ENCODE data around the gene CAMK2N2. TPM values are rescaled to one million over a fixed set of nuclear protein-coding genes. Genes with fewer than 3 reads are reported as not detected.

Gene CAMK2N2
- total RNA-seq, 1 donor from 2014 or later = not detected

DNA sequence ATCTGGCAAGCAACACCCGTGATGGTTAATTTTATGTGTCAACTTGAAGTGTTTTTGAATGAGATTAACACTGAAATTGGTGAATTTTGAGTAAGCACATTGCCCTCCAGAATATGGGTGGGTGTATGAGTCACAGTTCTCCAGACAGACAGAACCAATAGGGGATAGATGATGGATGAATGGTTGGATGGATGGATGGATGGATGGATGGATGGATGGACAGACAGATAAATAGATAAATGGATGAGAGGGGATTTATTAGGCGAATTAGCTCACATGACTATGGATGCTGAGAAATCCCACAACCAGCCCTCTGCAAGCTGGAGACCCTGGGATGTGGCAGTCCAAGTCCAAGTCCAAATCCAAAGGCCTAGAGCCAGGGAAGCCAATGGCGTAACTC is 37.4 kb downstream of the CAMK2N2 start:
- intact Hi-C loops (cut with DNase I) = no loop called here
- TF ChIP-seq, protein P1, sequence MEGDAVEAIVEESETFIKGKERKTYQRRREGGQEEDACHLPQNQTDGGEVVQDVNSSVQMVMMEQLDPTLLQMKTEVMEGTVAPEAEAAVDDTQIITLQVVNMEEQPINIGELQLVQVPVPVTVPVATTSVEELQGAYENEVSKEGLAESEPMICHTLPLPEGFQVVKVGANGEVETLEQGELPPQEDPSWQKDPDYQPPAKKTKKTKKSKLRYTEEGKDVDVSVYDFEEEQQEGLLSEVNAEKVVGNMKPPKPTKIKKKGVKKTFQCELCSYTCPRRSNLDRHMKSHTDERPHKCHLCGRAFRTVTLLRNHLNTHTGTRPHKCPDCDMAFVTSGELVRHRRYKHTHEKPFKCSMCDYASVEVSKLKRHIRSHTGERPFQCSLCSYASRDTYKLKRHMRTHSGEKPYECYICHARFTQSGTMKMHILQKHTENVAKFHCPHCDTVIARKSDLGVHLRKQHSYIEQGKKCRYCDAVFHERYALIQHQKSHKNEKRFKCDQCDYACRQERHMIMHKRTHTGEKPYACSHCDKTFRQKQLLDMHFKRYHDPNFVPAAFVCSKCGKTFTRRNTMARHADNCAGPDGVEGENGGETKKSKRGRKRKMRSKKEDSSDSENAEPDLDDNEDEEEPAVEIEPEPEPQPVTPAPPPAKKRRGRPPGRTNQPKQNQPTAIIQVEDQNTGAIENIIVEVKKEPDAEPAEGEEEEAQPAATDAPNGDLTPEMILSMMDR (IDR thresholded peaks at IDR 0.05) = no peak
- no peaks in the 10 kb centered on the region for H3K9me3 ChIP-seq
- H3K4me3 ChIP-seq = no peak overlapping the region
- peaks cover 4% of the 10 kb centered on the region for H3K4me1 ChIP-seq
- H3K27ac ChIP-seq = no peak overlapping the region
- no peak for DNase-seq
- peaks cover 18% of the 10 kb centered on the region for H3K27me3 ChIP-seq (ENCODE audit: low read depth)
- no peak for ATAC-seq
- no peaks in the 10 kb centered on the region for H3K36me3 ChIP-seq

DNA sequence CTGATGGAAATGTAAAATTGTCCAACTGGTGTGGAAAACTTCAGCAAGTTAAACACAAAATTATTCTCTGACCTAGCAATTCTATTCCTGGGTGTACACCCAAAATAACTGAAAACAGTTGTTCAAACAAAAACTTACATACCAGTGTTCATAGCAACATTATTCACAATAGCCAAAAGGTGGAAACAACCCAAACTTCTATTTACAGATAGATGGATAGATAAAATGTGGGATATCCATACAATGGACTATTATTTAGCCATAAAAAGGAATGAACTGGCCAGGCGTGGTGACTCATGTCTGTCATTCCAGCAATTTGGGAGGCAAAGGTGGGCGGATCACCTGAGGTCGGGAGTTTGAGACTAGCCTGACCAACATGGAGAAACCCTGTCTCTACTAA is 38.8 kb downstream of the CAMK2N2 start:
- peaks cover 5% of the 10 kb centered on the region for H3K27me3 ChIP-seq (ENCODE audit: low read depth)
- ATAC-seq = no peak
- intact Hi-C loops (cut with DNase I) = no loop called here
- H3K27ac ChIP-seq = no peak overlapping the region
- no peaks in the 10 kb centered on the region for H3K4me1 ChIP-seq
- no peaks in the 10 kb centered on the region for H3K36me3 ChIP-seq
- no peaks in the 10 kb centered on the region for H3K9me3 ChIP-seq
- TF ChIP-seq, protein P1 (IDR thresholded peaks at IDR 0.05) = no peak
- H3K4me3 ChIP-seq = no peak overlapping the region
- no peak for DNase-seq

DNA sequence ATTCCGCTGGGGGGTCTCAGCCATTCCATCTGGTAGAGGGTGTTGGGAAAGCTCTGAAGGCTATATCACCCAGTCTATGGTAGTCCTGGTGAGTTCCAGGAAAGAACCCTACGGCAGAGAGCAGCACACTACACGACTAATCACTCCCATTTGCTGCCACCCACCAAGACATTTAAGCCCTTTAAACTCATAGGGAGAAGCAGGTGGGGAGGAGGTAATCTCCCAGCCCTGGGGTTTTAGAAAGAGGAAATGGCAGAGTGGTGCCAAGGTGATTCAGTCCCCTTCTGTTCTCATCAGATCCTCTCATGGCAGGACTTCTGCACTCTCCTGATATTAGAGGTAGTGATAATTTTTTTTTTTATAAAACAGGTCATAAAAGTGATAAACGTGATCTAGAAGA is 42.5 kb downstream of the CAMK2N2 start:
- ATAC-seq = no peak
- TF ChIP-seq, protein P1 (IDR thresholded peaks at IDR 0.05) = no peak
- H3K4me3 ChIP-seq = no peak overlapping the region
- H3K36me3 ChIP-seq = no peaks in the 10 kb centered on the region
- H3K9me3 ChIP-seq = no peaks in the 10 kb centered on the region
- no peak overlapping the region for H3K27ac ChIP-seq
- no peak for DNase-seq
- intact Hi-C loops (cut with DNase I) = no loop called here
- no peaks in the 10 kb centered on the region for H3K4me1 ChIP-seq
- H3K27me3 ChIP-seq (ENCODE audit: low read depth) = no peaks in the 10 kb centered on the region

DNA sequence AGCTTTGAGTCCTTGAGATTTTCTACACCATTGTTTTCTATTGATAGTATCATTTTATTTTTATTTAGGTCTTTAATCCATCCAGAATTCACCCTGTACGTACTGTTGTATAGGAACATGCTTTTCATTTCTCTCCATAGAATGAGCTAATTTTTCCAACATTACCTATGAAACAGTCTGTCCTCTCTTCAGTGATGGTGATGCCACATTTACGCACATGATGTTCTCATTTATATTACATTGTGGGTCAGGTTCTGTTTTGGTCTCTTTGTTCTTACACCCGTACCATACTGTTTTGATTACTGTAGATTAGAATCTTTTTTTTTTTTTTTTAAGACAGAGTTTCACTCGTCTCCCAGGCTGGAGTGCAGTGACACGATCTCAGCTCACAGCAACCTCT is 49.6 kb downstream of the CAMK2N2 start:
- H3K4me3 ChIP-seq = no peak overlapping the region
- no peak for ATAC-seq
- no peak for DNase-seq
- intact Hi-C loops (cut with DNase I) = no loop called here
- TF ChIP-seq, protein P1 (IDR thresholded peaks at IDR 0.05) = no peak
- H3K4me1 ChIP-seq = no peaks in the 10 kb centered on the region
- no peaks in the 10 kb centered on the region for H3K36me3 ChIP-seq
- H3K9me3 ChIP-seq = no peaks in the 10 kb centered on the region
- peaks cover 9% of the 10 kb centered on the region for H3K27me3 ChIP-seq (ENCODE audit: low read depth)
- no peak overlapping the region for H3K27ac ChIP-seq

DNA sequence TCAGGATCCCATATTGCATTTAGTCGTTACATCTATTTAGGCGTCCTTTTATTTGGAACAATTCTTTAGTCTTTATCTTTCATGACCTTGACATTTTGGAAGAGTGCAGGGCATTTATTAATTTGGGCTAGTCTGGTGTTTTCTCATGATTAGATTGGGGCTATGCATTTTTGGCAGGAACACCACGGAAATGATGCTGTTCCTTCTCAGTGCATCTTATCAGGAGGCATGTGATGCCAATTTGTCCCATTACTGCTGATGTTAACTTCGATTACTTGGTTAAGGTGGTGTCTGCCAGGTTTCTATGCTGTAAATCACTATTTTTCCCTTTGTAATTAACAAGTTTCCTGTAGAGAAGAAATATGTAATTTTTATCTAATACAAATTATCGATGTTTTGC is 50.1 kb downstream of the CAMK2N2 start:
- Histone ChIP-seq H3K9me3 (no peaks in the 10 kb centered on the region), H3K4me1 (no peaks in the 10 kb centered on the region), H3K27me3 (ENCODE audit: low read depth) (peaks cover 13% of the 10 kb centered on the region), H3K27ac (no peak overlapping the region), H3K36me3 (no peaks in the 10 kb centered on the region), H3K4me3 (no peak overlapping the region)
- intact Hi-C loops (cut with DNase I) = no loop called here
- DNase-seq (no peak), ATAC-seq (no peak)
- TF ChIP-seq, protein P1 (IDR thresholded peaks at IDR 0.05) = no peak

Small RNAs within 50 kb of the gene (microRNA-seq; reads per million reads assigned to microRNA genes)
- gene MIR1224 (ENCODE audit: borderline number of aligned reads) = not detected

Other genes with a start within 250 kb of the CAMK2N2 start
- gene ABCC5, start 243.7 kb downstream of the CAMK2N2 start, total RNA-seq = 38.0 TPM
- not detected for gene HTR3D, start 229.8 kb downstream of the CAMK2N2 start, total RNA-seq
- 0.44 TPM for gene HTR3C, start 208.5 kb downstream of the CAMK2N2 start, total RNA-seq
- not detected for gene HTR3E, start 164.5 kb downstream of the CAMK2N2 start, total RNA-seq
- gene EIF2B5, start 126.2 kb downstream of the CAMK2N2 start, total RNA-seq = 41.9 TPM
- gene DVL3, start 106.2 kb downstream of the CAMK2N2 start, total RNA-seq = 55.1 TPM
- gene AP2M1, start 86.7 kb downstream of the CAMK2N2 start, total RNA-seq = 241 TPM
- gene ABCF3, start 75.4 kb downstream of the CAMK2N2 start, total RNA-seq = 60.7 TPM
- 0.47 TPM for gene VWA5B2, start 32.0 kb downstream of the CAMK2N2 start, total RNA-seq
- 30.1 TPM for gene ALG3, start 12.6 kb downstream of the CAMK2N2 start, total RNA-seq
- 2.6 TPM for gene EEF1AKMT4, start 11.9 kb downstream of the CAMK2N2 start, total RNA-seq
- gene ECE2, start 14.5 kb upstream of the CAMK2N2 start, total RNA-seq = not detected
- gene PSMD2, start 37.7 kb upstream of the CAMK2N2 start, total RNA-seq = 135 TPM
- gene EIF4G1, start 53.1 kb upstream of the CAMK2N2 start, total RNA-seq = 271 TPM
- gene FAM131A, start 76.0 kb upstream of the CAMK2N2 start, total RNA-seq = 17.0 TPM
- gene CLCN2, start 100.1 kb upstream of the CAMK2N2 start, total RNA-seq = 4.4 TPM
- 53.3 TPM for gene POLR2H, start 100.2 kb upstream of the CAMK2N2 start, total RNA-seq
- gene THPO, start 116.7 kb upstream of the CAMK2N2 start, total RNA-seq = 0.24 TPM
- gene CHRD, start 118.5 kb upstream of the CAMK2N2 start, total RNA-seq = 4.1 TPM

All from lower lobe of right lung (tissue), 2 donors.